Measurements from ENCODE around the gene CRYGN. TPM values are rescaled to one million over a fixed set of nuclear protein-coding genes. Genes with fewer than 3 reads are reported as not detected.

CRYGN gene
- total and polyA plus RNA-seq, 9 of the 15 experiments (the other 6 are each of a cell fraction or from before 2014, with no cell fraction given): not detected

DNA sequence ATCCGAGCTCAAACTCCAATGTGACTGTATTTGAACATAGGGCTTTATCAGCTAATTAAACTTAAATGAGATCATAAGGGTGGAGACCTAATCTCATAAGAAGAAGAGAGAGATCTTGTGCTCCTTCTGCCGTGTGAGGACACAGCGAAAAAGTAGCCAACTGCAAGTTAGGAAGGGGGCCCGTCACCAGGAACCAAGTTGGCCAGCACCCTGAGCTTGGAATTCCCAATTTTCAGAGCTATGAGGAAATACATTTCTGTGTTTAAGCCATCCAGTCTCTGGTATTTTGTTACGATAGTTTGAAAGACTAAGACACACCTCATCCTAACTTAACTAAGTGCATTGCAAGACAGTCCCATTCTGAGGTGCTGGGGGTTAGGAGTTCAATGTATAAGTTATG is 16.0 kb downstream of the CRYGN start (continued):
- TF ChIP-seq, protein P1, sequence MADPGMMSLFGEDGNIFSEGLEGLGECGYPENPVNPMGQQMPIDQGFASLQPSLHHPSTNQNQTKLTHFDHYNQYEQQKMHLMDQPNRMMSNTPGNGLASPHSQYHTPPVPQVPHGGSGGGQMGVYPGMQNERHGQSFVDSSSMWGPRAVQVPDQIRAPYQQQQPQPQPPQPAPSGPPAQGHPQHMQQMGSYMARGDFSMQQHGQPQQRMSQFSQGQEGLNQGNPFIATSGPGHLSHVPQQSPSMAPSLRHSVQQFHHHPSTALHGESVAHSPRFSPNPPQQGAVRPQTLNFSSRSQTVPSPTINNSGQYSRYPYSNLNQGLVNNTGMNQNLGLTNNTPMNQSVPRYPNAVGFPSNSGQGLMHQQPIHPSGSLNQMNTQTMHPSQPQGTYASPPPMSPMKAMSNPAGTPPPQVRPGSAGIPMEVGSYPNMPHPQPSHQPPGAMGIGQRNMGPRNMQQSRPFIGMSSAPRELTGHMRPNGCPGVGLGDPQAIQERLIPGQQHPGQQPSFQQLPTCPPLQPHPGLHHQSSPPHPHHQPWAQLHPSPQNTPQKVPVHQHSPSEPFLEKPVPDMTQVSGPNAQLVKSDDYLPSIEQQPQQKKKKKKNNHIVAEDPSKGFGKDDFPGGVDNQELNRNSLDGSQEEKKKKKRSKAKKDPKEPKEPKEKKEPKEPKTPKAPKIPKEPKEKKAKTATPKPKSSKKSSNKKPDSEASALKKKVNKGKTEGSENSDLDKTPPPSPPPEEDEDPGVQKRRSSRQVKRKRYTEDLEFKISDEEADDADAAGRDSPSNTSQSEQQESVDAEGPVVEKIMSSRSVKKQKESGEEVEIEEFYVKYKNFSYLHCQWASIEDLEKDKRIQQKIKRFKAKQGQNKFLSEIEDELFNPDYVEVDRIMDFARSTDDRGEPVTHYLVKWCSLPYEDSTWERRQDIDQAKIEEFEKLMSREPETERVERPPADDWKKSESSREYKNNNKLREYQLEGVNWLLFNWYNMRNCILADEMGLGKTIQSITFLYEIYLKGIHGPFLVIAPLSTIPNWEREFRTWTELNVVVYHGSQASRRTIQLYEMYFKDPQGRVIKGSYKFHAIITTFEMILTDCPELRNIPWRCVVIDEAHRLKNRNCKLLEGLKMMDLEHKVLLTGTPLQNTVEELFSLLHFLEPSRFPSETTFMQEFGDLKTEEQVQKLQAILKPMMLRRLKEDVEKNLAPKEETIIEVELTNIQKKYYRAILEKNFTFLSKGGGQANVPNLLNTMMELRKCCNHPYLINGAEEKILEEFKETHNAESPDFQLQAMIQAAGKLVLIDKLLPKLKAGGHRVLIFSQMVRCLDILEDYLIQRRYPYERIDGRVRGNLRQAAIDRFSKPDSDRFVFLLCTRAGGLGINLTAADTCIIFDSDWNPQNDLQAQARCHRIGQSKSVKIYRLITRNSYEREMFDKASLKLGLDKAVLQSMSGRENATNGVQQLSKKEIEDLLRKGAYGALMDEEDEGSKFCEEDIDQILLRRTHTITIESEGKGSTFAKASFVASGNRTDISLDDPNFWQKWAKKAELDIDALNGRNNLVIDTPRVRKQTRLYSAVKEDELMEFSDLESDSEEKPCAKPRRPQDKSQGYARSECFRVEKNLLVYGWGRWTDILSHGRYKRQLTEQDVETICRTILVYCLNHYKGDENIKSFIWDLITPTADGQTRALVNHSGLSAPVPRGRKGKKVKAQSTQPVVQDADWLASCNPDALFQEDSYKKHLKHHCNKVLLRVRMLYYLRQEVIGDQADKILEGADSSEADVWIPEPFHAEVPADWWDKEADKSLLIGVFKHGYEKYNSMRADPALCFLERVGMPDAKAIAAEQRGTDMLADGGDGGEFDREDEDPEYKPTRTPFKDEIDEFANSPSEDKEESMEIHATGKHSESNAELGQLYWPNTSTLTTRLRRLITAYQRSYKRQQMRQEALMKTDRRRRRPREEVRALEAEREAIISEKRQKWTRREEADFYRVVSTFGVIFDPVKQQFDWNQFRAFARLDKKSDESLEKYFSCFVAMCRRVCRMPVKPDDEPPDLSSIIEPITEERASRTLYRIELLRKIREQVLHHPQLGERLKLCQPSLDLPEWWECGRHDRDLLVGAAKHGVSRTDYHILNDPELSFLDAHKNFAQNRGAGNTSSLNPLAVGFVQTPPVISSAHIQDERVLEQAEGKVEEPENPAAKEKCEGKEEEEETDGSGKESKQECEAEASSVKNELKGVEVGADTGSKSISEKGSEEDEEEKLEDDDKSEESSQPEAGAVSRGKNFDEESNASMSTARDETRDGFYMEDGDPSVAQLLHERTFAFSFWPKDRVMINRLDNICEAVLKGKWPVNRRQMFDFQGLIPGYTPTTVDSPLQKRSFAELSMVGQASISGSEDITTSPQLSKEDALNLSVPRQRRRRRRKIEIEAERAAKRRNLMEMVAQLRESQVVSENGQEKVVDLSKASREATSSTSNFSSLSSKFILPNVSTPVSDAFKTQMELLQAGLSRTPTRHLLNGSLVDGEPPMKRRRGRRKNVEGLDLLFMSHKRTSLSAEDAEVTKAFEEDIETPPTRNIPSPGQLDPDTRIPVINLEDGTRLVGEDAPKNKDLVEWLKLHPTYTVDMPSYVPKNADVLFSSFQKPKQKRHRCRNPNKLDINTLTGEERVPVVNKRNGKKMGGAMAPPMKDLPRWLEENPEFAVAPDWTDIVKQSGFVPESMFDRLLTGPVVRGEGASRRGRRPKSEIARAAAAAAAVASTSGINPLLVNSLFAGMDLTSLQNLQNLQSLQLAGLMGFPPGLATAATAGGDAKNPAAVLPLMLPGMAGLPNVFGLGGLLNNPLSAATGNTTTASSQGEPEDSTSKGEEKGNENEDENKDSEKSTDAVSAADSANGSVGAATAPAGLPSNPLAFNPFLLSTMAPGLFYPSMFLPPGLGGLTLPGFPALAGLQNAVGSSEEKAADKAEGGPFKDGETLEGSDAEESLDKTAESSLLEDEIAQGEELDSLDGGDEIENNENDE (IDR thresholded peaks at IDR 0.05; ENCODE audit: low read depth, low read length): no peak
- TF ChIP-seq SIRT6 (IDR thresholded peaks at IDR 0.05; ENCODE audit: low read depth, low read length): no peak
- TF ChIP-seq, protein P2, sequence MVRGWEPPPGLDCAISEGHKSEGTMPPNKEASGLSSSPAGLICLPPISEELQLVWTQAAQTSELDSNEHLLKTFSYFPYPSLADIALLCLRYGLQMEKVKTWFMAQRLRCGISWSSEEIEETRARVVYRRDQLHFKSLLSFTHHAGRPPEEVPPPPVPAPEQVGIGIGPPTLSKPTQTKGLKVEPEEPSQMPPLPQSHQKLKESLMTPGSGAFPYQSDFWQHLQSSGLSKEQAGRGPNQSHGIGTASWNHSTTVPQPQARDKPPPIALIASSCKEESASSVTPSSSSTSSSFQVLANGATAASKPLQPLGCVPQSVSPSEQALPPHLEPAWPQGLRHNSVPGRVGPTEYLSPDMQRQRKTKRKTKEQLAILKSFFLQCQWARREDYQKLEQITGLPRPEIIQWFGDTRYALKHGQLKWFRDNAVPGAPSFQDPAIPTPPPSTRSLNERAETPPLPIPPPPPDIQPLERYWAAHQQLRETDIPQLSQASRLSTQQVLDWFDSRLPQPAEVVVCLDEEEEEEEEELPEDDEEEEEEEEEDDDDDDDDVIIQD (CRISPR knock-in tag; IDR thresholded peaks at IDR 0.05): no peak
- TF ChIP-seq HCFC1 (IDR thresholded peaks at IDR 0.05; ENCODE audit: low read depth, low read length): no peak
- no peak for TF ChIP-seq RBM15 (IDR thresholded peaks at IDR 0.05; ENCODE audit: insufficient read depth, low read length)
- TF ChIP-seq GTF2E2 (tag; IDR thresholded peaks at IDR 0.05): no peak
- TF ChIP-seq, protein P3, sequence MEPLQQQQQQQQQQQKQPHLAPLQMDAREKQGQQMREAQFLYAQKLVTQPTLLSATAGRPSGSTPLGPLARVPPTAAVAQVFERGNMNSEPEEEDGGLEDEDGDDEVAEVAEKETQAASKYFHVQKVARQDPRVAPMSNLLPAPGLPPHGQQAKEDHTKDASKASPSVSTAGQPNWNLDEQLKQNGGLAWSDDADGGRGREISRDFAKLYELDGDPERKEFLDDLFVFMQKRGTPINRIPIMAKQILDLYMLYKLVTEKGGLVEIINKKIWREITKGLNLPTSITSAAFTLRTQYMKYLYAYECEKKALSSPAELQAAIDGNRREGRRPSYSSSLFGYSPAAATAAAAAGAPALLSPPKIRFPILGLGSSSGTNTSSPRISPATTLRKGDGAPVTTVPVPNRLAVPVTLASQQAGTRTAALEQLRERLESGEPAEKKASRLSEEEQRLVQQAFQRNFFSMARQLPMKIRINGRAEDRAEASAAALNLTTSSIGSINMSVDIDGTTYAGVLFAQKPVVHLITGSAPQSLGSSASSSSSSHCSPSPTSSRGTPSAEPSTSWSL (CRISPR knock-in tag; IDR thresholded peaks at IDR 0.05; ENCODE audit: borderline replicate concordance): no peak
